H9 (cell line): ENCODE measurements around the gene TMCC2. TPM values are rescaled to one million over a fixed set of nuclear protein-coding genes. Genes with fewer than 3 reads are reported as not detected.
A peak's percentile ranks its signal among the peaks of the same experiment; 100 is the strongest.

Experiments
- DNase-seq: peaks from one replicate; pipeline ENCODE4 v3.0.0-alpha.2; 2017
- H2AFZ ChIP-seq: one replicate; pipeline ENCODE4 v1.6.1; 2013; ENCODE audit warnings: mild to moderate bottlenecking, low read length, control low read depth, moderate library complexity
- H2AK5ac ChIP-seq: 2 replicates; pipeline ENCODE4 v1.6.1; 2013; ENCODE audit warnings: low read length, control low read depth, mixed read lengths; ENCODE audit not compliant: insufficient read length
- H2BK120ac ChIP-seq: one replicate; pipeline ENCODE4 v1.6.1; 2013; ENCODE audit warnings: low read depth, mild to moderate bottlenecking, low read length, control low read depth, inconsistent platforms; ENCODE audit not compliant: poor library complexity, severe bottlenecking
- H2BK12ac ChIP-seq: 2 replicates; pipeline ENCODE4 v1.6.1; 2013; ENCODE audit warnings: low read length, control low read depth, mixed read lengths, low read depth; ENCODE audit not compliant: insufficient read length
- H2BK15ac ChIP-seq: 2 replicates; pipeline ENCODE4 v1.6.1; 2013; ENCODE audit warnings: low read depth, low read length, control low read depth
- H2BK20ac ChIP-seq: one replicate; pipeline ENCODE4 v1.6.1; 2013; ENCODE audit warnings: low read depth, mild to moderate bottlenecking, low read length, control low read depth, inconsistent platforms; ENCODE audit not compliant: poor library complexity, severe bottlenecking
- H2BK5ac ChIP-seq: 2 replicates; pipeline ENCODE4 v1.6.1; 2013; ENCODE audit warnings: low read length, control low read depth, mixed read lengths; ENCODE audit not compliant: insufficient read length
- H3K14ac ChIP-seq: 2 replicates; pipeline ENCODE4 v1.6.1; 2013; ENCODE audit warnings: low read length, control low read depth; ENCODE audit not compliant: insufficient read depth
- H3K18ac ChIP-seq: 2 replicates; pipeline ENCODE4 v1.6.1; 2013; ENCODE audit warnings: low read depth, mild to moderate bottlenecking, mixed read lengths, low read length, control low read depth; ENCODE audit not compliant: insufficient read length
- H3K23ac ChIP-seq: 2 replicates; pipeline ENCODE4 v1.6.1; 2013; ENCODE audit warnings: low read length, control low read depth, mixed read lengths, low read depth; ENCODE audit not compliant: insufficient read length
- H3K23me2 ChIP-seq: 2 replicates; pipeline ENCODE4 v1.6.1; 2013; ENCODE audit warnings: low read depth, mild to moderate bottlenecking, mixed read lengths, low read length, control low read depth; ENCODE audit not compliant: insufficient read length, poor library complexity, severe bottlenecking
- H3K27ac ChIP-seq: 2 replicates; pipeline ENCODE4 v1.5.1; 2013; ENCODE audit warnings: low read length, control low read depth, mixed read lengths, low read depth; ENCODE audit not compliant: insufficient read length
- H3K27me3 ChIP-seq: 2 replicates; pipeline ENCODE4 v1.6.1; 2013; ENCODE audit warnings: low read length, control low read depth, inconsistent platforms; ENCODE audit not compliant: insufficient read depth
- H3K4ac ChIP-seq: 2 replicates; pipeline ENCODE4 v1.6.1; 2013; ENCODE audit warnings: low read depth, mild to moderate bottlenecking, control low read depth, inconsistent platforms, low read length, moderate library complexity
- H3K4me1 ChIP-seq: 2 replicates; pipeline ENCODE4 v1.6.1; 2013; ENCODE audit warnings: low read length, control low read depth, inconsistent platforms; ENCODE audit not compliant: insufficient read depth
- H3K4me2 ChIP-seq: 2 replicates; pipeline ENCODE4 v1.6.1; 2013; ENCODE audit warnings: low read length, control low read depth, mixed read lengths; ENCODE audit not compliant: insufficient read length, insufficient read depth
- H3K56ac ChIP-seq: 2 replicates; pipeline ENCODE4 v1.6.1; 2013; ENCODE audit warnings: low read depth, mild to moderate bottlenecking, mixed read lengths, low read length, control low read depth; ENCODE audit not compliant: insufficient read length
- H3K79me1 ChIP-seq: 2 replicates; pipeline ENCODE4 v1.6.1; 2013; ENCODE audit warnings: low read depth, mild to moderate bottlenecking, moderate library complexity, low read length, control low read depth, inconsistent platforms; ENCODE audit not compliant: insufficient read depth, poor library complexity, severe bottlenecking
- H3K79me2 ChIP-seq: 2 replicates; pipeline ENCODE4 v1.6.1; 2013; ENCODE audit warnings: low read length, control low read depth, inconsistent platforms; ENCODE audit not compliant: insufficient read depth
- H3K9ac ChIP-seq: 2 replicates; pipeline ENCODE4 v1.6.1; 2013; ENCODE audit warnings: low read length, control low read depth, mixed read lengths; ENCODE audit not compliant: insufficient read length; ENCODE audit errors: extremely low read depth
- H3K9me3 ChIP-seq: one replicate; pipeline ENCODE4 v1.6.1; 2013; ENCODE audit warnings: low read depth, low read length, inconsistent platforms; ENCODE audit not compliant: control insufficient read depth
- H3T11ph ChIP-seq: one replicate; pipeline ENCODE4 v1.6.1; 2013; ENCODE audit warnings: mild to moderate bottlenecking, low read length, control low read depth, inconsistent platforms
- H4K20me1 ChIP-seq: one replicate; pipeline ENCODE4 v1.6.1; 2013; ENCODE audit not compliant: control insufficient read depth, insufficient read length, insufficient read depth
- H4K5ac ChIP-seq: 2 replicates; pipeline ENCODE4 v1.6.1; 2013; ENCODE audit warnings: low read depth, mild to moderate bottlenecking, mixed read lengths, low read length, control low read depth; ENCODE audit not compliant: insufficient read length
- H4K8ac ChIP-seq: replicated peaks from 2 replicates; pipeline ENCODE4 v1.6.1; 2013; ENCODE audit warnings: low read length, control low read depth, mixed read lengths, low read depth; ENCODE audit not compliant: insufficient read length
- H4K91ac ChIP-seq: 2 replicates; pipeline ENCODE4 v1.6.1; 2013; ENCODE audit warnings: low read depth, mild to moderate bottlenecking, moderate library complexity, mixed read lengths, low read length, control low read depth; ENCODE audit not compliant: insufficient read length
- H3K27ac Mint-ChIP-seq, 3 experiments: 2 replicates in 2 of 3; 3 replicates in 1 of 3; pipeline ENCODE4 v1.8.0; 2020 to 2021; ENCODE audit warnings: mixed read lengths in 3 of 3, mild to moderate bottlenecking in 1 of 3, moderate library complexity in 1 of 3
- H3K27me3 Mint-ChIP-seq: 2 replicates; pipeline ENCODE4 v1.8.0; 2021; ENCODE audit warnings: low read depth, mild to moderate bottlenecking, moderate library complexity, mixed read lengths
- H3K36me3 Mint-ChIP-seq, 3 experiments: 2 replicates in 2 of 3; 3 replicates in 1 of 3; pipeline ENCODE4 v1.8.0; 2020 to 2021; ENCODE audit warnings: low read depth in 3 of 3, mixed read lengths in 3 of 3; ENCODE audit not compliant: insufficient read depth in 1 of 3
- H3K4me1 Mint-ChIP-seq, 2 experiments: 2 replicates each; pipeline ENCODE4 v1.8.0; 2020; ENCODE audit warnings: mixed read lengths in 2 of 2
- H3K4me3 Mint-ChIP-seq, 2 experiments: 2 replicates in 1 of 2; 3 replicates in 1 of 2; pipeline ENCODE4 v1.8.0; 2020 to 2021; ENCODE audit warnings: mild to moderate bottlenecking in 2 of 2, mixed read lengths in 2 of 2, moderate library complexity in 1 of 2
- H3K9me3 Mint-ChIP-seq, 2 experiments: 2 replicates in 1 of 2; 3 replicates in 1 of 2; pipeline ENCODE4 v1.8.0; 2020; ENCODE audit warnings: mild to moderate bottlenecking in 2 of 2, mixed read lengths in 2 of 2, moderate library complexity in 1 of 2
- WGBS: extraction: QIAGEN DNeasy Blood & Tissue Kit; methylation state at CpG from one replicate; pipeline ENCODE4 v1.1.7; 2013; ENCODE audit warnings: missing lambda C conversion rate, low lambda C conversion rate, mixed read lengths; ENCODE audit not compliant: insufficient read length; ENCODE audit errors: extremely low coverage; 5-methylcytosine and 5-hydroxymethylcytosine counted together
- total RNA-seq: library from RNA; stranded (reverse); gene quantifications from 2 replicates; pipeline ENCODE4 v1.2.1, GENCODE V29; 2021
- TF ChIP-seq, protein P1 (sequence below): fragments of 200-600 bp; sonication (generic); conservative IDR thresholded peaks from 3 replicates; pipeline ENCODE4 v1.8.0; 2021; ENCODE audit warnings: antibody characterized with exemption, mild to moderate bottlenecking

Gene TMCC2
- total RNA-seq, 1 experiment from 2014 or later = 11.7 TPM

DNA sequence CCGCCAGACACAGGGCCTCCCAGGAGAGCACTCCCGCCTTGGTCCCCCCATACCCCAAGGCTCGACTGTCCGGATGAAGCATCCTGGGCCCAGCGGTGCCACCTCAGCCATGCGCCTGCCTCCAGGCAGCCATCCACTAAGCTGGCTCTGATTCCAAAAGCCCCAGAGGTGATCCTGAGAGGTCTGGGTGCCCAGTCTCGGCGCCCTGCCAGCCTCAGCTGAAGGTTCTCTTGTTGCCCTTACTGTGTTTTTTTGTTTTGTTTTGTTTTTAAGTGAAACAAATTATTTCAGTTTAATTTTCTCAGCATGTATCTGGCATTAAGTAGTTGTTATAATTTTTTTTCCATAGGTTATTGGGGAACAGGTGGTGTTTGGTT, 48.9 kb downstream of the TMCC2 start:
- no peak overlapping the region for H2BK12ac ChIP-seq
- no peaks in the 10 kb centered on the region for H3K9me3 ChIP-seq
- TF ChIP-seq, protein P1, sequence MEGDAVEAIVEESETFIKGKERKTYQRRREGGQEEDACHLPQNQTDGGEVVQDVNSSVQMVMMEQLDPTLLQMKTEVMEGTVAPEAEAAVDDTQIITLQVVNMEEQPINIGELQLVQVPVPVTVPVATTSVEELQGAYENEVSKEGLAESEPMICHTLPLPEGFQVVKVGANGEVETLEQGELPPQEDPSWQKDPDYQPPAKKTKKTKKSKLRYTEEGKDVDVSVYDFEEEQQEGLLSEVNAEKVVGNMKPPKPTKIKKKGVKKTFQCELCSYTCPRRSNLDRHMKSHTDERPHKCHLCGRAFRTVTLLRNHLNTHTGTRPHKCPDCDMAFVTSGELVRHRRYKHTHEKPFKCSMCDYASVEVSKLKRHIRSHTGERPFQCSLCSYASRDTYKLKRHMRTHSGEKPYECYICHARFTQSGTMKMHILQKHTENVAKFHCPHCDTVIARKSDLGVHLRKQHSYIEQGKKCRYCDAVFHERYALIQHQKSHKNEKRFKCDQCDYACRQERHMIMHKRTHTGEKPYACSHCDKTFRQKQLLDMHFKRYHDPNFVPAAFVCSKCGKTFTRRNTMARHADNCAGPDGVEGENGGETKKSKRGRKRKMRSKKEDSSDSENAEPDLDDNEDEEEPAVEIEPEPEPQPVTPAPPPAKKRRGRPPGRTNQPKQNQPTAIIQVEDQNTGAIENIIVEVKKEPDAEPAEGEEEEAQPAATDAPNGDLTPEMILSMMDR = no peak
- peaks cover 1 to 7% (median 3%) of the 10 kb centered on the region in 3 experiments; a peak in 6 of 7 replicates for H3K36me3 Mint-ChIP-seq
- peaks cover 3% of the 10 kb centered on the region; the same call in 1 of the 2 replicates for H3K4me1 ChIP-seq
- H3K79me2 ChIP-seq = no peaks in the 10 kb centered on the region
- no peak overlapping the region for H3K4me3 Mint-ChIP-seq
- H3K56ac ChIP-seq = no peak overlapping the region
- DNase-seq = no peak
- WGBS = no CpG with 5 or more reads among the region's 8 CpGs
- H3K27me3 Mint-ChIP-seq = no peaks in the 10 kb centered on the region
- H2BK20ac ChIP-seq = no peak overlapping the region
- H3K9me3 Mint-ChIP-seq = no peaks in the 10 kb centered on the region; a peak in 2 of 5 replicates
- H4K91ac ChIP-seq = no peak overlapping the region
- H4K20me1 ChIP-seq = peaks cover 2% of the 10 kb centered on the region
- H3K27ac ChIP-seq = no peak overlapping the region
- no peak overlapping the region for H3T11ph ChIP-seq
- no peak overlapping the region for H2BK15ac ChIP-seq
- H2AFZ ChIP-seq = no peak overlapping the region
- peak overlapping the region in 2 of 3 experiments; percentile 35 to 72; a peak in 1 of 7 replicates for H3K27ac Mint-ChIP-seq
- no peak overlapping the region for H2BK5ac ChIP-seq
- H4K8ac ChIP-seq = no peak overlapping the region
- H3K14ac ChIP-seq = no peak overlapping the region; the same call in 1 of the 2 replicates
- no peak overlapping the region for H2AK5ac ChIP-seq
- H3K23ac ChIP-seq = no peak overlapping the region
- H3K23me2 ChIP-seq = no peaks in the 10 kb centered on the region
- no peaks in the 10 kb centered on the region for H3K79me1 ChIP-seq
- no peak overlapping the region; the same call in 1 of the 2 replicates for H3K4ac ChIP-seq
- no peak overlapping the region for H3K9ac ChIP-seq
- no peak overlapping the region for H3K4me2 ChIP-seq
- no peaks in the 10 kb centered on the region for H3K27me3 ChIP-seq
- H3K18ac ChIP-seq = no peak overlapping the region
- H4K5ac ChIP-seq = no peak overlapping the region
- no peak overlapping the region for H2BK120ac ChIP-seq
- H3K4me1 Mint-ChIP-seq = peaks cover 26 to 38% of the 10 kb centered on the region in 2 experiments
